ENCODE results near the gene ANKS1B. TPM values are rescaled to one million over a fixed set of nuclear protein-coding genes. Genes with fewer than 3 reads are reported as not detected.

ANKS1B gene
- total and polyA plus RNA-seq, 7 donors = 1.0 to 57.3 (median 30.1) TPM; not detected in 1

- Histone ChIP-seq H3K27me3 (no peaks in the 10 kb centered on the region), H3K36me3 (no peaks in the 10 kb centered on the region), H3K4me1 (no peaks in the 10 kb centered on the region), H3K27ac (no peak overlapping the region), H3K9me3 (no peaks in the 10 kb centered on the region), H3K4me3 (no peak overlapping the region)
- TF ChIP-seq CTCF (IDR thresholded peaks at IDR 0.05) = no peak
- no peak for TF ChIP-seq POLR2A (IDR thresholded peaks at IDR 0.05)
- no peak for TF ChIP-seq EP300 (IDR thresholded peaks at IDR 0.05)
- TF ChIP-seq POLR2AphosphoS5 (IDR thresholded peaks at IDR 0.05) = no peak
- intact Hi-C loops (cut with DNase I) = no loop called here
- WGBS, 2 donors = 87 to 91% methylated on average over 5 of the region's 5 CpGs
- no peak for DNase-seq
Measured at GRCh38 chr12:98788396-98788795, 1196.3 kb downstream of the ANKS1B start.

- no peak for TF ChIP-seq POLR2A (IDR thresholded peaks at IDR 0.05)
- no peak for TF ChIP-seq POLR2AphosphoS5 (IDR thresholded peaks at IDR 0.05)
- no peak for TF ChIP-seq CTCF (IDR thresholded peaks at IDR 0.05)
- TF ChIP-seq EP300 (IDR thresholded peaks at IDR 0.05) = no peak
- Histone ChIP-seq H3K27ac (no peak overlapping the region), H3K4me1 (no peaks in the 10 kb centered on the region), H3K27me3 (no peaks in the 10 kb centered on the region), H3K9me3 (no peaks in the 10 kb centered on the region), H3K36me3 (no peaks in the 10 kb centered on the region), H3K4me3 (no peak overlapping the region)
- intact Hi-C loops (cut with DNase I) = no loop called here
- 70 to 74% methylated on average over 7 of the region's 7 CpGs for WGBS, 2 donors
- no peak for DNase-seq
Measured at GRCh38 chr12:98786653-98787052, 1198.1 kb downstream of the ANKS1B start.

GRCh38 chr12:98783420-98783819 is 1201.3 kb downstream of the ANKS1B start:
- intact Hi-C loops (cut with DNase I) = no loop called here
- Histone ChIP-seq H3K4me1 (no peaks in the 10 kb centered on the region), H3K27ac (no peak overlapping the region), H3K4me3 (no peak overlapping the region), H3K9me3 (no peaks in the 10 kb centered on the region), H3K36me3 (no peaks in the 10 kb centered on the region), H3K27me3 (no peaks in the 10 kb centered on the region)
- no peak for TF ChIP-seq CTCF (IDR thresholded peaks at IDR 0.05)
- no peak for TF ChIP-seq POLR2A (IDR thresholded peaks at IDR 0.05)
- no peak for TF ChIP-seq EP300 (IDR thresholded peaks at IDR 0.05)
- no peak for TF ChIP-seq POLR2AphosphoS5 (IDR thresholded peaks at IDR 0.05)
- WGBS, 2 donors = 88 to 90% methylated on average over 2 of the region's 2 CpGs
- no peak for DNase-seq

- no peak overlapping the region for H3K27ac ChIP-seq
- intact Hi-C loops (cut with DNase I) = no loop called here
- no peaks in the 10 kb centered on the region for H3K9me3 ChIP-seq
- H3K4me3 ChIP-seq = no peak overlapping the region
- no peaks in the 10 kb centered on the region for H3K27me3 ChIP-seq
- DNase-seq = no peak
- WGBS, 2 donors = 41 to 61% methylated on average over 4 of the region's 4 CpGs
- TF ChIP-seq POLR2A (IDR thresholded peaks at IDR 0.05) (no peak), CTCF (IDR thresholded peaks at IDR 0.05) (no peak), POLR2AphosphoS5 (IDR thresholded peaks at IDR 0.05) (no peak), EP300 (IDR thresholded peaks at IDR 0.05) (no peak)
- H3K4me1 ChIP-seq = no peaks in the 10 kb centered on the region
- H3K36me3 ChIP-seq = no peaks in the 10 kb centered on the region
Measured at GRCh38 chr12:98780261-98780660, 1204.5 kb downstream of the ANKS1B start.

GRCh38 chr12:98772818-98773217 is 1211.9 kb downstream of the ANKS1B start:
- intact Hi-C loops (cut with DNase I) = no loop called here

More at GRCh38 chr12:98772818-98773217, 1211.9 kb downstream of the ANKS1B start:
- no peak overlapping the region for H3K4me3 ChIP-seq
- TF ChIP-seq EP300 (IDR thresholded peaks at IDR 0.05) (no peak), POLR2AphosphoS5 (IDR thresholded peaks at IDR 0.05) (no peak), CTCF (IDR thresholded peaks at IDR 0.05) (no peak), POLR2A (IDR thresholded peaks at IDR 0.05) (no peak)
- DNase-seq = no peak
- WGBS, 2 donors = 85 to 86% methylated on average over 3 of the region's 3 CpGs
- no peaks in the 10 kb centered on the region for H3K4me1 ChIP-seq
- H3K36me3 ChIP-seq = peaks cover 0 to 7% (median 0%) of the 10 kb centered on the region in 4 donors
- no peak overlapping the region for H3K27ac ChIP-seq
- H3K9me3 ChIP-seq = no peaks in the 10 kb centered on the region
- H3K27me3 ChIP-seq = no peaks in the 10 kb centered on the region
